Measurements from ENCODE around the gene ABCA2.
"Not testable (repeated sequence)": the region's sequence is repeated elsewhere in the genome, so short reads cannot be mapped to it uniquely, and the experiment has no call there.

The ABCA2 gene

DNA sequence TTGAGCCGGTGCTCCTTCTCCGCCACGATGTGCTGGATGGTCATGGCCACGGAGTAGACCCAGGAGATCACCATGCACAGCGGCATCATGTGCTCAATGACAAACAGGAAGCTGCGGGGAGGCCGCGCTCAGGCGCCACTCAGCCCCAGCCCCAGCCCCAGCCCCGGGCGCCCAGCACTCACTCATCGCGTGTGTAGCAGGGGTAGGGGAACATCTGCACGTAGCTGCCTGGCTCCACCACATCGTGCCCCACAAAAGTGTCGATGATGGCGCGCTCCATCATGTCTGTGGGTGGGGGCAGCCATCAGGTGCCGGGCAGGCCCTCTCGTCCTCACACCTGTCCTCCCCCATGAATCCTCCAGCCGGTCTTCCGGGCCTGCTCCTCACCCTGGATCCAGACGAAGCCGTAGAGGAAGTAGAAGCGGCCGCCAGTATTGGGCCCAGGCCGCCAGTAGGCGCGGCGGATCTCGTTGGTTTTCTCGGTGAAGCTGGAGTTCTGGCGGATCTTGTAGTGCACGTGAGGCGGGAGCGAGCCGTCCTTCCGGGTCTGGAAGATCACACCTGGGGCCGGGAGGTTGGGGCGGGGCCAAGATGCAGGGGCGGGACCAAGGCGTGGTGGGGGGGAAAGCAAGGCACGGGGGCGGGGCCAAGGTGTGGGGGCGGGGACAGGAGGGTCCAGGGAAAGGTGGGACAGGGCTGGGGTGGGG lies 10.1 kb downstream of the ABCA2 start:
- in situ Hi-C loops (cut with MboI; ENCODE audit: low sequenced_read_pairs), result no loop called here

DNA sequence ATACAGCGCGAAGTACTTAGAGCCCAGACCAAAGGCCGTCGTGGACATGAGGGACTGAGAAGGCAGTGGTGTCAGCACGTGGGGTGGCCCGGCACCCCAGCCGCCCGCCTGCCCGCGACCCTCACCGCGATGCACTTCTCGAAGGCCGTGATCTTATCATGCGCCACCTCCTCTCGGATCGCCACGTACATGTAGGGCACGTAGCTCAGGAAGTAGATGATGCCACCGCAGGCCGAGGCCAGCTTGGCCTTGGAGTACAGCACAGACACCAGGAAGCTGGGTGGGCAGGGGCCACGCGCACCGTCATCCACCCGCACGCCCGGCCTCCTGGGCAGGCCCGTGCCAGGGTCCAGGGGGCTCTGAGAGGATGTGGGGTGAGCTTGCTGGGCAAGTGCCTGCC lies 11.0 kb downstream of the ABCA2 start:
- in situ Hi-C loops (cut with MboI; ENCODE audit: low sequenced_read_pairs), result no loop called here

DNA sequence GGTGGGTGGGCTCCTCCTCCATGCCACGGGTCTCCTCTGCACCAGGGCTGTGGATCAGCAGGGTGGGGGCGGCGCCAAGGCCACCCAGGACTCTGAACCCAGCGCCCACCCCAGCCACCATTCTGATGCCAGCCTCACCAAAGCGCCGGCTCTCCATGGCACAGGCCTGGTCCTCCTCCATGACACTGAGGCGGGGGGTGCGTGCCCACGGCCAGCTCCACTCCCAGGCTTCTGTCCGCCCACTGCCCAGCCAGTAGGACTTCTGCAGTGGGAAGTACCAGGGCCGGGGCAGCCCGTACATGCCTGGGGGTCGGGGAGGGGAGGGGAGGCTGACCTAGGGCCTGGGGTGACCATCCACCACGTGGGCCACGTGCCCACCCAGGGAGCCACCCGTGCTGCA lies 11.6 kb downstream of the ABCA2 start:
- in situ Hi-C loops (cut with MboI; ENCODE audit: low sequenced_read_pairs), result no loop called here

DNA sequence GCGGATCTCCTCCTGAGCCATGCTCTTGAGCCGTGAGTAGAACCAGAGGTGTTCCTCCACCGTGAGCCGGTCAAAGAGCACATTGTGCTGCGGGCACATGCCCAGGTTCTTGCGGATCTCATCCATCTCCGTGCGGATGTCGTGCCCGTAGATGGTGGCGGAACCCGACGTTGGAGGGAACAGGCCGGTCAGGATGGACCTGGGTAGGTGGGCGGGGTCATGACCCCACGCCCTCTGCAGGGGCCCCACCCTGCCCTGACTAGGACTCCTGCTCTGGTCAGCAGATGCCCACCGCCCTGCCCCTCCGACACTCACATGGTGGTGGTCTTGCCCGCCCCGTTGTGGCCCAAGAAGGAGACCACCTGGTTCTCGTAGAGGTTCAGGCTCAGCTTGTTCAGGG lies 12.1 kb downstream of the ABCA2 start:
- in situ Hi-C loops (cut with MboI; ENCODE audit: low sequenced_read_pairs), result no loop called here

DNA sequence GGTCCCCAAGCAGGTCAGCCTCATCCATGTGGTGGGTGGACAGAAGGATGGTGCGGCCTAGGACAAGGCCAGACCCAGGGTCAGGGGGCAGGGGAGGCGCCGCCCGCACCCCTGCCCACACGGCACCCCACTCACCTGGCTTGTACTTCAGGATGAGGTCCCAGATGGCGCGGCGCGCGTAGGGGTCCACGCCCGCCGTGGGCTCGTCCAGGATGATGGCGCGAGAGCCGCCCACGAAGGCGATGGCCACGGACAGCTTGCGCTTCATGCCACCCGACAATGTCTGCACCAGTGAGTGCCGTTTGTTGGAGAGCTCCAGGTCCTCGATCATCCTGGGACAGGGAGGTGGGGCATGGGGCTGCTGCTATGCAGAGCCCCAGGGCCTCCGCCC lies 12.5 kb downstream of the ABCA2 start:
- in situ Hi-C loops (cut with MboI; ENCODE audit: low sequenced_read_pairs), result no loop called here

DNA sequence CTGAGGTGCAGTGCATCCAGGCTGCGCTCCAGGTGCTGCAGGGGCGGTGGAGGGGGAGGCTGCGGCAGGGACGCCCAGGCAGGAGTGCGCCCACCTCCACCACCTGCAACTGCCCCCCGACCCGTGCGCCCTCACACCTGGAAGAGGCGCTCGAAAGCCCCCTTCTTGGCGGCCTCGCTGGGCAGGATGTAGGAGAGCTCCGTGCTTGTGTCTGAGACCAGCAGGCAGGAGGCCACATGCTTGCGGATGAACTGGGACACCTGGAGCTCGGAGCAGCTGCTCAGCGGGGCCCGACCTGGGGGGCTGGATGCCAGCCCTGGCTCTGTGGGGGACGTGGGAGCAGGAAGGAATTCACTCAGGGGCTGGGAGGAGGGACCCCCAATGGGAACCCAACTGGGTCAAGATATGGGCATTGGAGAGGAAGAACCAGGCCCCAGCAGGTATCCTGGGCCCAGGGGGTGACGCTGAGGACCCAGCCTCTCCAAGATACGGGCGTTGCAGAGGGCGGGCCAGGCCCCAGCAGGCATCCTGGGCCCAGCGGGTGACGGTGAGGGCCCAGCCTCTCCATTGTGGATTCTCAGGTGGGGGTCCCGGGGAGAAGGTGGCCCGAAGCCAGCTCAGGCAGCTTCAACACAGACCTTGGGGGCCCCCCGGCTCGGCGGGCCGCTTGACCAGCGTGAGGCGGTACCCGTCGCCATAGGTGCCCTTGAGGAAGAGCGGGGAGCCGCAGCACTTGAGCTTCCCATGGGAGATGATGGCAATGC lies 13.1 kb downstream of the ABCA2 start:
- in situ Hi-C loops (cut with MboI; ENCODE audit: low sequenced_read_pairs), result no loop called here

DNA sequence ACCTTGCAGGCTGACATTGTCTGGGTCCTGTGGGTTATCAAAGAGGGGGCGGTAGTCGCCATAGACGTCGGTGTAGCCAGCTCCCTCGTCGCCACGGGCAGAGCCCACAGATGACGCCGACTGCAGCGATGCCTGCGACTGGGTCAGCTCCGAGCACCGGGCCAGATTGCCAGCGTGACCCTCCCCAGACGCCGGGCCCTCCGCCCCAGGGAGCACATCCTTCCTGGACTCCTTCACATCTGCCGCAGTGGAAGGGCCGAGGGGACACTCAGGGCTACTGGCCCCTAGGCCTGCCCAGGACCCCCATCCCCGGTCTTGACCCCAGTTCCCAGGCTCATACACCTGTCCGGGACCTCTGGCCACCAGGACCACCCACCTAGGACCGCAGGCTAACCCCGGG lies 13.9 kb downstream of the ABCA2 start:
- in situ Hi-C loops (cut with MboI; ENCODE audit: low sequenced_read_pairs), result no loop called here

DNA sequence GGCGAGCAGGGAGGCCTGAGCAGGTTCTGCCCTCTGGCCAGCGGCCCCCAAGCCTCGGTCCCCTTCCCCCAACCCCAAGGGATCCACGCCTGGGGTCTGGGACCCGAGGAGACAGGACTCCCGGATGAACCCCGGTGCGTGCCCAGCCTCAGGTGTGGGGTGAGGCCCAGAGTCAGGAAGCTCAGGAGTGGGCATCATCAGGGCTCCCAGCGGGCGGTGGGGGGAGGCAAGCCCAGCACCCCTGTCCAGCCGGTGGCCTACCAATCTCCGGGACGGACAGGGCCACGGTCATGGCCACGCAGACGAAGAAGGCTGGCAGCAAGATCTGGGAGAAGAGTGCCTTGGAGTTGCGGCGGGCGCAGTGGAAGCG lies 14.5 kb downstream of the ABCA2 start:
- in situ Hi-C loops (cut with MboI; ENCODE audit: low sequenced_read_pairs), result no loop called here

DNA sequence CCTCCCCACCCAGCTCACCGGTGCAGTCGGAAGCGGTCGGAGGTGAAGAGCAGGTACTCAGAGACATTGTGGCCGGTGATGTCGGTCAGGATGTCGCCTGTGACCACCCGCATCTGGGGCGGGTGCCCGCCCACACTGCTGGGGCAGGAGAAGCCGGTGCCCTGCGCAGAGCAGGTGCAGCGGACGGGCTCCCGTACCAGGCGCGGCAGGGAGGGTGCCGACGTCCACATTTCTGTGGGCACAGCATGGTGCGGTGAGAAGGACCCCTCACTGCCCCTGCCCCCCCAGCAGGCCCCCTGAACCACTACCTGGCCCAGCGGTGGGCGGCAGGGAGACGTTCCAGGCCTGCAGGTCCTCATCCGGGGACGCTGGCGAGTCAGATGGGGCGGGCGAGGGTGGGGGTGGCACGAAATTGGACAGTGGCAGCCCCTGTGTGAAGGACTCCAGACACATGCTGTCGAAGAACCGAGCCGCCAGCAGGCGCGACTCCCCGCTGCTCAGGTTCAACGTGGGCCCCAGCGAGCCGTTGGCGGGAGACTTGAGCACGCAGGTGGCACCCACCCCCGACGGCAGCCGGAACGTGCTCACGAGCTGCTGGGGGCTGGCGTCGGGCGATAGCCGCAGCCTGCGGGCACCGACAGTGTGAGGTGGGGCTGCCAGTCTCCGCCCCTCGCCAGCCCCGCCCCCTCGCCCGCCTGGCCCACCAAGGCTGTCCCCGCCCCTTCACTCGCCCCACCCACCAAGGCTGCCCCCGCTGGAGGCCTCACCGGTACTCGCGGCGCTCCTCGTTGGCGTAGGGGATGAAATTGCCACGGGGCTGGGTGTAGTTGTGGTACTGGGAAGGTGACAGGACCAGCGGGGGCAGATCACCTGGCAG lies 15.1 kb downstream of the ABCA2 start:
- in situ Hi-C loops (cut with MboI; ENCODE audit: low sequenced_read_pairs), result no loop called here

DNA sequence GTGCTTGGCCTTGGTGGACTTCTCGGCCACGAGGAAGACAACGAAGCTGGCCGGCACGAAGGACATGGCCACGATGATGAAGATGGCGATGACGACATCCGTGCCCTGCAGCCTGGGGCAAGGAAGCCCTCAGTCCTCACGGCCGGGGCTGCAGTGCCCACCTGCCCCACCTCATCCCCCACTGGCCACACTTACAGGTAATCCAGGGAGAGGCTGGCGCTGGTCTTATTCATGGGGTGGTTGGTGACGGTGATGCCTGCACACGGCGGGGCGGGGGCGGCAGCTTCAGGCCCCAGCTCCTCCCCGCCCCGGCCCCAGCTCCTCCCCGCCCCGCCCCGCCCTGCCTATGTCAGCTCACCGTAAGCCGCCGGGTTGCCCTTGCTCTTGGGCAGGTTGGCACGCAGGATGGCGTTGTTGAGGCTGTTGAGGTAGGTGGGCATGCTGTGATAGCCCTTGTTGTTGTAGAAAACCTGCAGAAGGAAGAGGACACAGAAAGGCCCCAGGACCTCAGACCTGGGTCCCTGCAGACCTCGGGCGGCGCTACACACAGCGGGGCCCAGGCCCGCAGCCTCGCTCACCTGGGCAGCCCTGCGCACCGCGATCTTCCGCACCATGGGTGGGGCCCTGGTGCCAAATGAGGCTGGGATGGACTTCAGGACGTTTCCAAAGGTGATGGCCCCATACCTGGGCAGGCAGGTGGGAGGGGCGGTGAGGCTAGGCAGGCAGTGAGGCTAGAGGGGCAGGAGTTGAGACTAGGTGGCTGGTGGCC lies 15.9 kb downstream of the ABCA2 start:
- in situ Hi-C loops (cut with MboI; ENCODE audit: low sequenced_read_pairs), result no loop called here

DNA sequence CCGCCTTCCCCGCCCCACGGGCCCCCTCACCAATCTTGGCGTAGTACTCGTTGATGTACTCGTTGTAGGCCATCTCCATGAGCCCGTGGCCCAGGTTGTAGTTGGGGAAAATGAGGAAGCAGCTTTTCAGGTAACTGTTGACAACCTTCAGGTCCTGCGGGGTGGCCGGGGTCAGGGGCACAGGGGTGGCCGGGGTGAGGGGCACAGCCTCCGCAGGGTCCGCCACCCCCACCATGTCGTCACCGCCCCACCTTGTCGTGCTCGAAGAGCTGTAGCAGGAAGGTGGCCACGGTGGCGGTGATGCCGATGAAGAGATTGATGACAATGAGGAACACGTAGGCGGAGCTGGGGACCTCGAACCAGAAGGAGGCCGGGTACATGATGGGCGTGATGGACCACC lies 16.9 kb downstream of the ABCA2 start:
- in situ Hi-C loops (cut with MboI; ENCODE audit: low sequenced_read_pairs), result no loop called here

DNA sequence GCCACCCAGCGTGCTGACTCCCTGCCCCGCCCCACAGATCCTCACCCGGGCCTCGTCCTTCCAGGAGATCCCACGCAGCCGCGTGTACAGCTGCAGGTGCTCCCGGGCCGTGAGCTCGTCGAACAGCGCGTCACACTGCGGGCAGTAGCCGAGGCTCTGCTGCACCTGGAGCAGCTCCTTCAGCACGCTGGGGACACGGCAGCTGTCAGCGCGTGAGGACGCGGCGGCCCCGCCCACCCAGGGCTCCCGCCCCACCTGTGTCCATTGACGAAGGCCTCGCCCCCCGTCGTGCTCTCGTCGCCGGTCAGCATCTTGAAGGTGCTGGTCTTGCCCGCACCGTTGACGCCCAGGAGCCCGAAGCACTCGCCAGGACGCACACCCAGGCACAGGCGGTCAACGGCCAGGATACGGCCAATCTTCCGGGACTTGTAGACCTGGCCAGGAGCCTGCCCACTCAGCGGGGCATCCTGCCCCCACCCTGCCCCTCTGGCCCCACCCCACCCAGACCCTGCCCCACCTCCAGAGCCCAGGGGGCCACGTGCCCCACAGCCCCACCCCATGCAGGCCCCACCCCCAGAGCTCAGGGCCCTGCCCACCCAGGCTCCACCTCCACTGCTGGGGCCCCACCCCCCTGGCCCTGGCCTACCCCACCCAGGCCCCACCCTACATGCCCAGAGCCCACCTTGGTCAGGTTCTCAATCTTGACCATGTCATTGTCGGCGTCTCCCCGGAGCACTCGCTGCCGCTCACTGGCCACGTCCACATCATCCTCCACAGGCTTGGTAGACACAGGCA lies 17.9 kb downstream of the ABCA2 start:
- in situ Hi-C loops (cut with MboI; ENCODE audit: low sequenced_read_pairs), result no loop called here

DNA sequence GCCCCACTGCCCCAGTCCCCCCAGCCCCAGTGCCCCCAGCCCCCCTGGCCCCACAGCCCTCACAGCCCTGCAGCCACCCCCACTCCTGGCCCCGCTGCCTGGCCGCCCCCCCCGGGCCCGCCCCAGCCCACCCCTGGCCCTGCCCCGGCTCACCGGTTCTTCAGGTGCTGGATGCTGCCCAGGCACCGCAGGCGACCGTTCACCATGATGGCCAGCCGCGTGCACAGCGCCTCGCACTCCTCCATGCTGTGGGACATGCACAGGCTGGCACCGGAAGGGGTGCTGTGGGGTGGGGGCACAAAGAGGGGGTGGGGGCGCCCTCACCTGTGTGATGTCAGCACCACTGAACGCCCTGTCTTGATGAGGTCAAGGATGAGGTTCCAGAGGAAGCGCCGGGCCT lies 18.8 kb downstream of the ABCA2 start:
- in situ Hi-C loops (cut with MboI; ENCODE audit: low sequenced_read_pairs), result no loop called here

DNA sequence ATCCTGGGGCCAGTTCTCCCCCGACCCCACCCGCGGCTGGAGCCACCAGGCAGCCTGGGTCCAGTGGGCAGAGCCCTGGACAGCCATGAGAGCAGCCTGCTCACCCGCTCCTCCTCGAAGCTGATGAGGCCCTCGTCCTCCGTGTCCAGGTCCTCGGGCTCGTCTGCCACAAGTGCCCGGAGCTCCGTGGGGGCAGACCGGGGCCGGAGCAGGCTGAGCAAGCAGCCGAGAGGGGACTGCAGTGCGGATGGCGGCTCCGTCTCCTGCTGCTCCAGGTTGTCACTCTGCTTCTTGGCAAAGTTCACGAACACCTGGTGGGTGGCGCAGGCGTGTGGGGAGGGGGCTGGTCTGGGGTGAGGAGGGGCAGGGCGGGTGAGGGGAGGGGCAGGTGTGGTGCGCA lies 19.7 kb downstream of the ABCA2 start:
- in situ Hi-C loops (cut with MboI; ENCODE audit: low sequenced_read_pairs), result no loop called here

DNA sequence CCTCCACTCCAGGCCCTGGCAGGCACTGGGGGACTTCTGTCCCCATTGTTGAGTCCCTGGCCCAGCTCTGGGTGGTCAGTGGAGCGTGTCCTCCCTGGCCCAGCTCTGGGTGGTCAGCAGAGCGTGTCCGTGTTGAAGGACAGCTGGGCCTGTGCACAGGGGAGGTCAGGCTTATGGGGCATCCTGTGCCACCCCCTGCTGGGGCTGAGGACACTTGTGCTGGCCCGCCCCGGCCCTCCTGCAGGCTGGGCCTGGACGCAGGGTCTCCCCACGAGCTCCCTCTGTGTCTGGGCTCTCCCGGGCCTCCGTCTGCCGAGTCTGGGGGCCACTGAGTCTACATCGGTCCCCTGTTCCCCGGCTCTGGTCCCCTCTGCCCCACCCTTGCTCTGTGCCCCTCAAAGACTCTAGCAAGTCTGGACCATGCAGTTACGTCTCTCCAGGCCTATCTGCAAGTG lies 20.2 kb downstream of the ABCA2 start:
- in situ Hi-C loops (cut with MboI; ENCODE audit: low sequenced_read_pairs), result no loop called here

DNA sequence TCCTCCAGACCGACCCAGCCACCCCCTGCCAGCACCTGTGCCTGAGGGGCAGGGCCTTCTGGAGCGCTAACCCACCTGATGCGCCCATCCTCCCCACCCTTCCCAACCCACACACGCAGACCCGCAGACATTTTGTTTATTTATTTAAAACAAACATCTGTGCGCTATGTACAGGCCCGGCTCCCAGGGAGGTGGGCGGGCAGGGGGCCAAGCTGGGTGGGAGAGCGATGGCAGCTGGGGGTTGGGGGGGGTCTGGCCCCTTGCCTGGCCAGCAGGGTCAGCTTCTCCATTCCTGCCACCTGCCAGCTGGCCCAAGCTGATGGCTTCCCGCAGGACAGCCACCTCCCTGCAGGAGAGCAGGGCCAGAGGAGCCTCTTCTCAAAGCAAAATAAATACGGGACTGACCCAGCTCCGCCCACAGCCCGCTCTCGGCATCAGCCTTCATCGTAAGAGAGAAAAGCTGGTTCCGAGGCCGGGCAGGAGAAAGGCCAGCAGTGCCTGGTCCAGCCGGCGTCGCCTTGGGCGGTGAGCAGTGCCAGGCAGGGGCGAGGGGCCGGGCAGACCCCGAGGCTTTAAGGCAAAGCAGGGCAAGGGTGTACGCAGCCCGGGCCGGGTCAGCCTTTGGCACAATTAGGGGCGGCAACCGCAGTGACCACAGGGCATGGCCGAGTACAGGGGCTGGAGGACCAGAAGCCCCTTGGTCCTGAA lies 20.8 kb downstream of the ABCA2 start:
- in situ Hi-C loops (cut with MboI; ENCODE audit: low sequenced_read_pairs), result no loop called here

DNA sequence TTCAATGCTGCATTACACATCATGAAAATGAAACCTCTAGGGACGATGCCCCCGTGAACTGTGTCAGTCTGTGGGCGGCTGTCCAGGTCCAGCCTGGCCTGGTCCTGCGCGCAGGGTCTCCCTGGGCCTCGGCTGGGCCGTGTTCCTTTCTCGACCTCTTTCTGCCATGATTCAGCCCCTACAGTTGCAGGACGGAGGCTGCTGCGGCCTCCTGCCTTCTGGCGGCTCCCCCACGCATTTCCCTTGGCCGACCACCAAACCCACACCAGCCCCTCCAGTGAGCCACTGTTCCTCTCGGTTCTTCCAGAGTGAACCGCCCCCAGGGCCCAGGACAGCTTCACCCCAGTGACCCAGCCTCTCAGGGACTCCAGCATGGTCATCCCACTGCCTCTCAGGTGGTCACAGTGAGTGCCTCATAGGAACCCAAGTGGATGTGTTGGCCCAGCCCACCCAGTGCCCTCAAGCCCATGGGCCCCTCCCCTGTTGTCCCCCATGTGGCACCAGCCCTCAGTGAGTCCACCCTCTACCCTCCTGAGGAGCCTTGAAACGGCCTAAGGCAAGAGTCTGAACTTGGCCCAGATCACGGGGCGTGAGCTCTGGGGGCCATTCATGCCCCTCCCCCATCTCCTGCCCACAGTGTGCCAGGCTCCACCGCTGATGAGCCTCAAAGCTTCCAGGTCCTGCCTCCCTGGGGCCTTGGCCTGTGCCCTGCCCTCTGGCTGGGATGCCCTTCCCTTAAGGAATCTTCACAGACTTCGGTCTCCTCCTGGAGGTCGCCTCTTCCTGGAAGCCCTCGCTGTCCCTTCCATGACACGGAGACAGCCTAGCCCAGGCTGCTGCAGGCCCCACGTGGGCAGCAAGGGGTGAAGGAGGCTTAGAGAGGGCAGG lies 21.7 kb downstream of the ABCA2 start:
- in situ Hi-C loops (cut with MboI; ENCODE audit: low sequenced_read_pairs), result no loop called here

DNA sequence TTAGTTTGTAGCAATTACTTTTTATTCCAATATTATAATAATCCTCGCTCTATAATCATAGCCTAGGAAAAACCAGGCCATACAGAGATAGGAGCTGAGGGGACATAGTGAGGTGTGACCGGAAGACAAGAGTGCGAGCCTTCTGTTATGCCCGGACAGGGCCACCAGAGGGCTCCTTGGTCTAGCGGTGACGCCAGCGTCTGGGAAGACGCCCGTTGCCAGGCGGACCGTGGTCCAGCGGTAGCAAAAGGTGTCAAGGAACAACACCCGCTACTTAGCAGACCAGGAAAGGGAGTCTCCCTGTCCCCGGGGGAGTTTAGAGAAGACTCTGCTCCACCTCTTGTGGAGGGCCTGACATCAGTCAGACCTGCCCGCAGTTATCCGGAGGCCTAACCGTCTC lies 23.8 kb downstream of the ABCA2 start:
- in situ Hi-C loops (cut with MboI; ENCODE audit: low sequenced_read_pairs), result not testable (repeated sequence)

DNA sequence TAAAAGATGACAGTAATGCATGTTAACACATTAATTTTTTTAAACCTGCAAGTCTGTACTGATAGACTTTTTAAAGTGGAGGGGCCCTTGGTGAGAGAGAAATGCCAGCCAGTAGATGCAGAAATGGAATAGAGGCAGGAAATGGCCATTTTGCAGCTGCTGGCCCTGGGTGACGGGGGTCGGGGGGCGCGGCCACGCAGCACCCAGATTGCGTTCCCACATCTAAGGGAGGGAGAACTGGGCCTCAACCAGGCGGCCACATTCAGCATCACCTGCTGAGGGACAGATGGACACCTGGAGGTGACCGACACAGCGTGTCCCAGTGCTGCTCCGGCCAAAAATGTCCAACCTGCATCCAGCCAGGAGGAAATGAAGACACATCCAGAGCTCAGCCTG lies 25.4 kb downstream of the ABCA2 start:
- in situ Hi-C loops (cut with MboI; ENCODE audit: low sequenced_read_pairs), result no loop called here

Data from HL-60/S4 treated with phorbol 12-myristate 13-acetate at 8.2 ng/mL for 4 days and 3 days (cell line).